Osteocyte (in vitro differentiated cells): ENCODE results near the gene LENG9. TPM values are rescaled to one million over a fixed set of nuclear protein-coding genes. Genes with fewer than 3 reads are reported as not detected.

ENCODE experiments used
- DNase-seq: peaks from one replicate; pipeline ENCODE4 v3.0.0; 2021; ENCODE audit warnings: mixed read lengths; ENCODE audit not compliant: unreplicated experiment; ENCODE audit errors: extremely low spot score
- H3K27ac Mint-ChIP-seq: one replicate; pipeline ENCODE4 v1.8.0; 2021; ENCODE audit warnings: mild to moderate bottlenecking, mixed read lengths; ENCODE audit not compliant: unreplicated experiment
- H3K27me3 Mint-ChIP-seq: one replicate; pipeline ENCODE4 v1.8.0; 2021; ENCODE audit warnings: mixed read lengths; ENCODE audit not compliant: unreplicated experiment
- H3K36me3 Mint-ChIP-seq: one replicate; pipeline ENCODE4 v1.8.0; 2021; ENCODE audit warnings: mixed read lengths; ENCODE audit not compliant: unreplicated experiment
- H3K4me1 Mint-ChIP-seq: one replicate; pipeline ENCODE4 v1.8.0; 2021; ENCODE audit warnings: mixed read lengths; ENCODE audit not compliant: unreplicated experiment
- H3K4me3 Mint-ChIP-seq: one replicate; pipeline ENCODE4 v1.8.0; 2021; ENCODE audit warnings: mild to moderate bottlenecking, moderate library complexity, mixed read lengths; ENCODE audit not compliant: unreplicated experiment
- H3K9me3 Mint-ChIP-seq: one replicate; pipeline ENCODE4 v1.8.0; 2021; ENCODE audit warnings: mixed read lengths; ENCODE audit not compliant: unreplicated experiment
- total RNA-seq: library from RNA; stranded (reverse); gene quantifications from 2 replicates; pipeline ENCODE4 v1.2.1, GENCODE V29; 2021
- TF ChIP-seq, protein P1 (sequence below): fragments of 200-600 bp; sonication (generic); IDR thresholded peaks from 2 replicates; pipeline ENCODE4 v1.5.0; 2021; ENCODE audit warnings: antibody characterized with exemption, mild to moderate bottlenecking, moderate library complexity

The LENG9 gene
- total RNA-seq, 1 donor from 2014 or later = 11.0 TPM

DNA sequence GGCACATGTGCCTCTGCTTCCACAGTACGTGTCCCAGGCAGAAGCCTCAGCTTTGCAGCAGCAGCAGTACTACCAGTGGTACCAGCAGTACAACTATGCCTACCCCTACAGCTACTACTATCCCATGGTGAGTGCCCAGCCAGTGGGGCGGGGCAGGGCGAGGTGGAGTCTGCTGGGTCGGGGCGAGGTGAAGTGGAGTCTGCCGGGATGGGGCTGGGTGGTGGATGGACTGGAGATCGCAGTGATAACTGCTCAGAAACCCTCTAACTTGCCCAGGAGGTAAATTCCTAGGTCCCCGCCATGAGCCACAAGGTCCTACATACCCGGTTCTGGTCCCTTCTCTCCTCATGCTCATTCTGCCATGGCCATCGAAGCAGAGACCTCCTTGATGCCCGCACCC lies 11.0 kb downstream of the LENG9 start:
- Mint-ChIP-seq H3K4me1 (peaks cover 28% of the 10 kb centered on the region), H3K36me3 (peaks cover 37% of the 10 kb centered on the region), H3K9me3 (no peaks in the 10 kb centered on the region), H3K27ac (no peak overlapping the region), H3K4me3 (no peak overlapping the region), H3K27me3 (no peaks in the 10 kb centered on the region)
- TF ChIP-seq, protein P1, sequence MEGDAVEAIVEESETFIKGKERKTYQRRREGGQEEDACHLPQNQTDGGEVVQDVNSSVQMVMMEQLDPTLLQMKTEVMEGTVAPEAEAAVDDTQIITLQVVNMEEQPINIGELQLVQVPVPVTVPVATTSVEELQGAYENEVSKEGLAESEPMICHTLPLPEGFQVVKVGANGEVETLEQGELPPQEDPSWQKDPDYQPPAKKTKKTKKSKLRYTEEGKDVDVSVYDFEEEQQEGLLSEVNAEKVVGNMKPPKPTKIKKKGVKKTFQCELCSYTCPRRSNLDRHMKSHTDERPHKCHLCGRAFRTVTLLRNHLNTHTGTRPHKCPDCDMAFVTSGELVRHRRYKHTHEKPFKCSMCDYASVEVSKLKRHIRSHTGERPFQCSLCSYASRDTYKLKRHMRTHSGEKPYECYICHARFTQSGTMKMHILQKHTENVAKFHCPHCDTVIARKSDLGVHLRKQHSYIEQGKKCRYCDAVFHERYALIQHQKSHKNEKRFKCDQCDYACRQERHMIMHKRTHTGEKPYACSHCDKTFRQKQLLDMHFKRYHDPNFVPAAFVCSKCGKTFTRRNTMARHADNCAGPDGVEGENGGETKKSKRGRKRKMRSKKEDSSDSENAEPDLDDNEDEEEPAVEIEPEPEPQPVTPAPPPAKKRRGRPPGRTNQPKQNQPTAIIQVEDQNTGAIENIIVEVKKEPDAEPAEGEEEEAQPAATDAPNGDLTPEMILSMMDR = no peak
- no peak for DNase-seq

DNA sequence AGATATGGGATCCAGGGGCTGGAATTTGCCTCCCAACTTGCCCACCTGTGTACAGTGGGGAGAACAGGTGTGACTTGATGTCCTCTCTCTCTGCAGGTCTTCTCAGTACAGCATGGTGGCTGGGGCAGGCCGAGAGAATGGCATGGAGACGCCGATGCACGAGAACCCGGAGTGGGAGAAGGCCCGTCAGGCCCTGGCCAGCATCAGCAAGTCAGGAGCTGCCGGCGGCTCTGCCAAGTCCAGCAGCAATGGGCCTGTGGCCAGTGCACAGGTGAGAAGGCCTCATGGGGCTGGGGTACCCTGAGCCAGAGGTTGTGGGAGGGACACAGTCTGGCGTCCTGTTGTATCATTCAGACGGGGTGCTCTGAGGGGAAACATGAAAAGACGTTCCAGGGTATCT lies 11.6 kb downstream of the LENG9 start:
- Mint-ChIP-seq H3K36me3 (peaks cover 37% of the 10 kb centered on the region), H3K9me3 (no peaks in the 10 kb centered on the region), H3K27me3 (no peaks in the 10 kb centered on the region), H3K4me3 (no peak overlapping the region), H3K27ac (no peak overlapping the region), H3K4me1 (peaks cover 33% of the 10 kb centered on the region)
- TF ChIP-seq, protein P1 = no peak
- no peak for DNase-seq

DNA sequence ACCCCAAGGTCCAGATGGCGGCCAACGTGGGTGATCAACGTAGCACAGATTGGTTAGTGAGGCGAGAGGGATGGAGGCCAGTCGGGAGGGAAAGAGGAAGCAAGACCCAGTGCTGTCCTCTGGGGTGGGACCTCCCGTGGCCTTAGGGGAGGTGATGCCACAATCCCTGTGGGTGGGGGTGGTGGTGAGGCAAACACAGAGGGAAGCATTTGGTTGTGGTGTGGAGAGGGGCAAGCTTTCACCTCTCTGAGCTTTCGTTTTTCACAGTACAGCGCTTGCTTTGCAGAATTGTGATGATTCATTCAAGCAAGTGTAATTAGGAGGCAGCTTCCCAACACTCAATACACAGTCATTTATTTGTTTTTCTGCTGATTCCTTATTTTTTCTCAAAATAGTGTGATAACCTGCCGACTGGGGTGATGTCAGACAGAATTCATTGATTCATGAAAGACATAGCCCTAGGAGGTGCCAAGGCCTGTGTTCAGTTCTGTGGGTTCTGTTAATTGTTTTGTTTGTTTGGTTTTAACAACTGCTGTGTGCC lies 12.2 kb downstream of the LENG9 start:
- H3K4me1 Mint-ChIP-seq = peaks cover 36% of the 10 kb centered on the region
- no peaks in the 10 kb centered on the region for H3K27me3 Mint-ChIP-seq
- H3K27ac Mint-ChIP-seq = peak overlapping the region; percentile 98
- H3K4me3 Mint-ChIP-seq = peak overlapping the region; percentile 99
- H3K9me3 Mint-ChIP-seq = no peaks in the 10 kb centered on the region
- H3K36me3 Mint-ChIP-seq = peaks cover 36% of the 10 kb centered on the region
- DNase-seq = no peak
- TF ChIP-seq, protein P1 = no peak

DNA sequence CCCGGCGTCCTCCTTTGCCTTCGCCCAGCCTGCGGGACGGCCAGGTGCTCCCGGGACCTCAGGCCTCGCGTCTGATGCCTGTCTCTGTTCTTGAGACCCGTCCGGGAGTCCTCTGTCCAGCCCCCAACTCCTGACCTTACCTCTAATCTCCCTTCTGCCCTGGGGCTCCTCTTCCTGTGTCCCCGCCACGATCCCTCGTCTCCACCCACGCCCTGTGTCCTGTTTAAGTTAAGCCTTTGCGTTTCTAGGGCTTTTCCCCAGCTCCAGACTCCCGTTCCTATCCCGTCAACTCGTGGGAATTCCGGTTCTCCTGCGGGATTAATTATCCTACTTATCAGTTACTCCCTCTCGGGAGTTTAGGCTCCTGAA lies 13.9 kb downstream of the LENG9 start:
- TF ChIP-seq, protein P1 = no peak
- peak overlapping the region; percentile 99 for H3K4me3 Mint-ChIP-seq
- no peaks in the 10 kb centered on the region for H3K27me3 Mint-ChIP-seq
- H3K36me3 Mint-ChIP-seq = peaks cover 28% of the 10 kb centered on the region
- no peaks in the 10 kb centered on the region for H3K9me3 Mint-ChIP-seq
- peak overlapping the region; percentile 98 for H3K27ac Mint-ChIP-seq
- H3K4me1 Mint-ChIP-seq = peaks cover 36% of the 10 kb centered on the region
- no peak for DNase-seq

DNA sequence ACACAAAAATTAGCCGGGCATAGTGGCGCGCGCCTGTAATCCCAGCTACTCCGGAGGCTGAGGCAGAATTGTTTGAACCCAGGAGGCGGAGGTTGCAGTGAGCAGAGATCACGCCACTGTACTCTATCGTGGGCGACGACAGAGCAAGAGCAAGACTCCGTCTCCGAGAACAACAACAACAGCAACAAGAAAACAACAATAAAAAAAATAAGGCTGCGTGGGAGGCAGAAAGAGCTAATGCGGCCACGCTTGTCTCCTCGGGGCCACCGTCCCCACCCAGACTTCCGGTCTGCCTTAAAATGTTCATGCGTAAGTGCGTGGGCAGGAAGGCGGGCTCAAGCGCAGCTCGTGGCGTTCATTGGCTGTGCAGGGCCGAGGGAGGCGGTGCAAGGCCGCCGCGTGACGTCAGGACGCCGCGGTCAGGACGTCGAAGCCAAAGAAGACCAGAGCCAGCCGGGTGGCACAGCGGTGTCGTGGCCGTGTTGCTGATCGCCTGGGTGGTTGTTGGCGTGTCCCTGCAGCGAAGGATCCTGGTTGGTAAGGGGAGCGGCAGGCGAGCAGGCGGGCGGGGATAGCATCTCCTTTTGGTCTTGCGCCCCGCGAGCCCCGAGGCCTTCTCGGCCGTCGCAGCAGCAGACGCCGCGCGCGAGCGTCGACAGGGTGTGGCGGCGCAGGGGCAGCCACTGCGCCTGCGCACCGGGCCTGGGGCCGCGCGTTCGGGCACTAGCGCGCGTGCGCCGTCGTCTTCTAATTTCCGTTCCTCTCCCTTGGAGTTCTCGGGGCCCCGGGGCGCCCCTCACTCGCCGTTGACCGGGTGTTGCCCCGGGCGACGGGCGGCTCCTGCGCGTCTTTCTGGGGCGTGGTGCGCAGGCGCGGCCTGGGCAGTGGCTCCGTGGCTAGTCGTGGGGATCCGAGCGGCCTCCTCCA lies 14.5 kb downstream of the LENG9 start, which contains the start of gene LENG8:
TSS of gene LENG8 (plus strand) at position 426 of the 927 bp plus-strand sequence. CDS start 2,146 bp downstream, outside the sequence.
- H3K4me1 Mint-ChIP-seq = peaks cover 36% of the 10 kb centered on the region
- H3K4me3 Mint-ChIP-seq = peak within 1 kb of the TSS; percentile 99
- TF ChIP-seq, protein P1 = no peak
- peaks cover 29% of the 10 kb centered on the region for H3K36me3 Mint-ChIP-seq
- no peaks in the 10 kb centered on the region for H3K27me3 Mint-ChIP-seq
- DNase-seq = peak; percentile 99
- H3K9me3 Mint-ChIP-seq = no peaks in the 10 kb centered on the region
- peak within 1 kb of the TSS; percentile 98 for H3K27ac Mint-ChIP-seq
